Prostate gland (tissue), 2 donors: ENCODE measurements around the gene PCK1.

Source experiments
- POLR2A ChIP-seq: fragments of 450-650 bp; IDR thresholded peaks from one replicate; pipeline ENCODE4 v1.6.1; 2016; ENCODE audit warnings: antibody characterized with exemption, mild to moderate bottlenecking
- POLR2AphosphoS5 ChIP-seq: sonication (generic); formaldehyde crosslinking; IDR thresholded peaks from one replicate; pipeline ENCODE4 v1.6.1; 2017; ENCODE audit warnings: antibody characterized with exemption
- TF ChIP-seq, protein P1 (sequence below), 4 experiments: fragments of 200-600 bp in 2 of 4; fragments of 450-650 bp in 2 of 4; sonication (generic) in 2 of 4; IDR thresholded peaks; 1 replicate in 3 of 4; 2 replicates in 1 of 4; pipeline ENCODE4 v1.5.1; 2016 to 2019; ENCODE audit warnings: antibody characterized with exemption in 4 of 4, mild to moderate bottlenecking in 2 of 4, moderate library complexity in 2 of 4

DNA sequence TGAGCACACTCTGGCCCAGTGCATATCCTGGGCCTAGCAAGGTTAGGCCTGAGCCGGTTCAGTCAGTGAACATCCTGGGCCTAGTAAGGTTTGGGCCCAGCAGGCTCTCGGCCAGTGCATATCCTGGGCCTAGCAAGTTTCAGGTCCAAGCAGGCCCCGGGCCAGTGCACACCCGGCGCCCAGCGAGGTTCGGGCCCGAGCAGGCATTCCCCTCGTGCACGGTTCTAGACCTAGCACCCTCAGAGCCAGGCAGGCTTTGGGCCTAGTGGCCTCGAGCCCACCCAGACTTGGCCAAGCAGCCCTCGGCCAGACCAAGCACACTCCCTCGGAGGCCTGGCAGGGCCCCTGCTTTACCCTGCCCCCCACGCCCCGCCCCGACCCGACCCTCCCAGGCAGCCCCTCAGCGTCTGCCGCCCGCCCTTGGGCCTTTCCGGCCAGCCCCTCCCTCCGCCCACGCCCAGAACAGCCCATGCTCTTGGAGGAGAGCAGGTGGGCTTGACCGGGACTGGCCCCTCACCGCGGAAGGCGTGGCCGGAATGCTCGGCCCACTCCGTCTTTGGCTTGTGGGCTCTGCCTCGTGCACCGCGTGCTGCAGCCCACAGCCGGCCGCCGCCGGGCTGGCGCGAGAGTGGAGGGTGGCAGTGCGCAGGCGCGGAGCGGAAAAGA lies 36.3 kb upstream of the PCK1 start, which contains the start of gene CTCFL:
- TF ChIP-seq, protein P1, sequence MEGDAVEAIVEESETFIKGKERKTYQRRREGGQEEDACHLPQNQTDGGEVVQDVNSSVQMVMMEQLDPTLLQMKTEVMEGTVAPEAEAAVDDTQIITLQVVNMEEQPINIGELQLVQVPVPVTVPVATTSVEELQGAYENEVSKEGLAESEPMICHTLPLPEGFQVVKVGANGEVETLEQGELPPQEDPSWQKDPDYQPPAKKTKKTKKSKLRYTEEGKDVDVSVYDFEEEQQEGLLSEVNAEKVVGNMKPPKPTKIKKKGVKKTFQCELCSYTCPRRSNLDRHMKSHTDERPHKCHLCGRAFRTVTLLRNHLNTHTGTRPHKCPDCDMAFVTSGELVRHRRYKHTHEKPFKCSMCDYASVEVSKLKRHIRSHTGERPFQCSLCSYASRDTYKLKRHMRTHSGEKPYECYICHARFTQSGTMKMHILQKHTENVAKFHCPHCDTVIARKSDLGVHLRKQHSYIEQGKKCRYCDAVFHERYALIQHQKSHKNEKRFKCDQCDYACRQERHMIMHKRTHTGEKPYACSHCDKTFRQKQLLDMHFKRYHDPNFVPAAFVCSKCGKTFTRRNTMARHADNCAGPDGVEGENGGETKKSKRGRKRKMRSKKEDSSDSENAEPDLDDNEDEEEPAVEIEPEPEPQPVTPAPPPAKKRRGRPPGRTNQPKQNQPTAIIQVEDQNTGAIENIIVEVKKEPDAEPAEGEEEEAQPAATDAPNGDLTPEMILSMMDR (IDR thresholded peaks at IDR 0.05): no peak
- TF ChIP-seq POLR2AphosphoS5: no peak
- TF ChIP-seq POLR2A: no peak
